GM21825 (cell line): Measurements from ENCODE around the gene FSTL4.

ENCODE experiments used
- ATAC-seq: cut with Tn5 transposase; IDR thresholded peaks from one replicate; pipeline ENCODE4 v1.9.1; 2021; ENCODE audit warnings: mild to moderate bottlenecking, moderate library complexity; ENCODE audit not compliant: unreplicated experiment

The FSTL4 gene

DNA sequence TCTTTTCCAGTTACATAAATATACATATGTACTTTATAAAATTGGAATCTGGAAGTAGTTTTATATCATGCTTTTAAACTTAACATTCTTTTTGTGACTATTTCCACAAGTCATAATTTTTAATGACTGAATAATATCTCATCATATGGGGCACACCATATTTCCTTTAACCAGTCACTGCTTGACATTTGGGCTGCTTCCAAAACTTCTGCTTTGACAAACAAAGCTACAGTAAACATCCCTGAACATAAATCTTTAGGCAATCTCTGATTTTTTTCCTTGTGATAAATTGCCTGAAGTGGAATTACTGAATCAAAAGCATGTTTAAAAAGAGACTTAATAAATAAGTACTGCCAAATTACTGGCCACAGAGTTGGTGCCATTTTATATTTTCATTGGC, 178.0 kb downstream of the FSTL4 start:
- no peak for ATAC-seq

- ATAC-seq = no peak
These were observed 178.7 kb downstream of the FSTL4 start for GRCh38 chr5:133433641-133434040.

DNA sequence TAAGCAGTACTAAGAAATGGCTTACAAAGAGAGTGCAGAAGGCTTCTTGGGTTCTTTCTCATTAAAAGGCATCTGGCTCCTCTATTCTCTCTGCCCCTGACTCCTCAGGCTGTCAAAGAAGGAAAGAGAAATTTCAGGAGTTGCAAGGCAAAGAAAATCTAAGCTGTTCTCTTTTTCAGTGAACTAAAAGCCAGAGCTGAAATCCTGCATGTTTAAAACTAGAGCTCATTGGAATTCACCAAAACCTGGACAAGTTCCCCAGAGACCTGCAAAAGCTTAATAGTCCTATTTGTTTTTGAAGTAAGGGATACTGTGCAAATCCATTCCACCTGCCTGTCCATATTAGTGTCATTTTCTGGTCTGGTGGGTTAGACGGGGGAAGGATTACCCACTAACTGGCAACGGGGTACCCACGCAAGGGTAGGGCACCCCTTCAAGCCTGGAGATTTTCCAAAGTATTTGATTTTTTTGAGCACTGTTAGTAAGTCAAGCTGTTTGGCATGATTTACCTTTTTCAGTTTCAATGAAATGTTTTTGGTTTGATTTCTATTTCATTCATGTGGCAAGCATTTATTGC, 179.3 kb downstream of the FSTL4 start:
- ATAC-seq = no peak

DNA sequence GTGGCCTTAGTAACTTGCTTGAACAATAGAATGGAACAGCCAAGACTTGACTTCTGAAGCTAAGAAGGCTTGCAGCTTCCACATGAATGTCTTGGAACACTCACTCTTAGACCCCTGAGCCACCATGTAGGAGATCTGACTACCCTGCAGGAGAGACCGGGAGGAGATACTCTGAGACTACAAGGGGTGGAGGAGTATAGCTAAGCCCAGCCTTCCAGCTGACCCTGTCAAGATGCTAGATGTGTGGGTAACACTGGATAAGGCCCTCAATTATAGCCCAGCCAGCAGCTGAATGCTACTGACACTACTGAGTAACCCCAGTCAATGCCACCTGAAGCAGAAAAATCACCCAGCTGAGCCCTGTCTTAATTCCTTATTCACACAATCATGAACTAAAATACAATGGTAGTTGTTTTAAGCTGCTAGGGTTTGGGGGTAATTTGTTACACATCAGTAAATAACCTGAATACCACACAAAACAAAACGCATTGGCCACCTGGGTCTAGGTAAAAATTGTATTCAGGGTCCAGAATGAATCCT, 180.9 kb downstream of the FSTL4 start:
- ATAC-seq = no peak

DNA sequence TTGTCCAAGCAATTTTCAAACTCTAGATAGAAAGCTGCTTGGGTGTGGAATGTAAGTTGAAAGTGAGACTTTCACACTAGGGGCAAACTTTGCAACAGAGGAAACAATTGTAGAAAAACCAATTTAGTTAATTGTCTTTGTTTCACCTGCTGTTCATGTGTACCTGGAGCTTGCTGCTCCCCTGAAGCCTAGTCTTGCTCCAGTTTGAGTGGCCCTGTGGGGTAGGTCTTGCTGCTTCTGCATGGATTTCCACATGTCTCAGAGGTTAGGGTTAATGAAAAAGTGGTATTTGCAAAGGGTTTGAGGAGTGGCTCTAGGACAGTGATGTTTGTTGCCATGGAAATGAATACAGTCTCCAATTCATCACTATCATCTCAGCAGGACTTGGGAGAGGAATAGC, 182.2 kb downstream of the FSTL4 start:
- no peak for ATAC-seq

- no peak for ATAC-seq
These were observed 183.3 kb downstream of the FSTL4 start for GRCh38 chr5:133429046-133429445.

GRCh38 chr5:133428072-133428660, 184.2 kb downstream of the FSTL4 start:
- no peak for ATAC-seq

- no peak for ATAC-seq
These were observed 185.1 kb downstream of the FSTL4 start for GRCh38 chr5:133427121-133427777.

GRCh38 chr5:133426264-133426663, 186.1 kb downstream of the FSTL4 start:
- ATAC-seq = no peak

DNA sequence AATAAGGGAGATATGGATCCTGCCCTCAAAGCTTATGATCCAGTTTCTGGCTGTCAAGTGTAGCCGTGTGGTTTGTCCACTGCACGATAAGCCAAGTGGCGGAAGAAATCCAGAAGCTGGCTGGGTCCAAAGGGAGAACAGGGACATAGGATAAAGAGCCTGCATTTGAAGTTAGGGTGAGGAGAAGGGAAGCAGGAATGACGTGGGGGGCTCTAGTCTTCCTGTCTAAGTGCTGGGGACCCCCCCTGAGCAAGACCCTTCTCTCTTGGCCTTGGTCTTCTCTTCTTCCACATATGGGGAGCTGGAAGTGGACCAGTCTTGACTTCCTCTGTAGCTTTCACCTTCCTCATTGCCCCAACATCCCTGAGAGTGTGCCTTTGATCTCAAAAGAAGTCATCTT, 186.6 kb downstream of the FSTL4 start:
- no peak for ATAC-seq

DNA sequence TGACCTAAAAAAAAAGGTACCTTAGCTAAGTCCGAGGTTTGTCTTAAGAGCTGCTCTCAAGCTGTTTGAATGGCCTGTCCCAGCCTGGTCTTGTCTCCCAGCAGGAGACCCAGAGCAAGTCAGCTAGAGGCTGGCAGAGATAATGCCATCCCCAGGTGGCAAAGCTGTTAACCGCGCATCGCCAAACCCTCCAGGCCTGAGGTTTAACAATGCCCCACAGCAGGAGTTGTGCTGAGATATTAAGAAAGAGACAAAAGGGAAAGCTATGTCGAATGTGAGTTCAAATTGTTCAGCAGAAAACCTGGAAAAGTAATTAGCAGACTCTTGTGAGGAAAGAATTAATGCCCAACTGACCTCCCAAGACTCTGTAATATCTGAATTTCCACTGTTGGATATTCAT, 187.1 kb downstream of the FSTL4 start:
- ATAC-seq = no peak

- ATAC-seq = peak; percentile 64
These were observed 188.6 kb downstream of the FSTL4 start for GRCh38 chr5:133423618-133424282.

GRCh38 chr5:133423011-133423617, 189.2 kb downstream of the FSTL4 start:
- ATAC-seq = no peak

DNA sequence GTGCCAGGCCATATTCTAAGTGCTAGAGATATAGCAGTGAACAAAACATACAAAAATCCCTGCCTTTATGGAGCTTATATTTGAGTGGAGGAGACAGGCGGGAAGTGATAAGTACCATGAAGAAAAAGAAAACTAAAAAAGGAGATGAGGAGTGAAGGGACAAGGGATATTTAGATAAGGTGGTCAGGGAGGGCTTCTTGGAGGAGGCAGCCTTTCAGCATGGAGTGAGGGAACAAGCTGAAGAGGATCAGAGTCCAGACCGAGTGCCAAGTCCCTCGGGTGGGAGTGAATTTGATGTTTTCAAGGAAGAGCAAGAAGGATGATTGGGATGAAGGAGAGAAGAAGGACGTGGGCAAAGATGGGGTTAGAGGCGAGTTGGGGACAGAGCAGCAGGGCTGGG, 190.5 kb downstream of the FSTL4 start:
- no peak for ATAC-seq

- no peak for ATAC-seq
These were observed 190.9 kb downstream of the FSTL4 start for GRCh38 chr5:133421394-133421793.

DNA sequence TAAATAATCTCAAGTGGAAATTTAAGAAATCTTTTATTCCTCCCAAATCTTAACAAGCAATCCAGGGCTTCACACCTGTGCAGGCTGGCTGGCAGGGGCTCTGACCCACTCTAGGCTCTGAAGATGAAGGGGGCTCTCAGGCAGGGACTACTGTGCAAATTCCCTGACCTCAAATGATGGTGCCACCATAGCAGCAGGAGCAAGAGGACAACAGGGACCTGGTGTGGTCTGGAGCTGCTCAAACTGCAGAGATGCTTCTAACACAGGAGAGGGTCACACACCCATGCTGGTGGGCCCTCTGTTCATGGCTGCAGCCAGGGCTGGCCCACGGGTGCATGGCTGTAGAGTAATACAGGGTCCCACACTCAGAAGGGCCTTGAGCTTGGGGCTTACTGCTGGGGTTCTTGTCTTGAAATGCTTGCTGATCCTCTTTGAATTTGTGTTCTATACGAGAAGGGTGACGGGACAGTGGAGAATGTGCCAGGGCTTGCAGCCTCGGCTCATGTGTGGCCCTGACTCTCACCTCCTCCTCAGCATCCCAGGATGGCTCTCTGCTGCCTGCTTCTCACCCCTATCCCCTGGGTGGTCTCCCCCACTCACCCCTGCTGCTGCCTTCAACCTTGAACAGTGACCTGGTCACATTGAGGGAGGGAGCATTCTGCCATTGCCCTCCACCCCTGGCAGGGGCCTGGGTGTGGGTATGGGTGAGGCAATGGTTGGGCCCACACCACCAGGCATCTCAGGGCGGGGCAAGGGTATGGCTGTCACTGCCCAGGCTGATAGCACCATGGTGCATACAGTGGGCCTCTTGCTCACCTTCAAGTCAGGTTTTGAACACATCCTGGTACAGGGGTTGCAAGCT, 191.7 kb downstream of the FSTL4 start:
- ATAC-seq = no peak

- no peak for ATAC-seq
These were observed 196.4 kb downstream of the FSTL4 start for GRCh38 chr5:133415906-133416305.

DNA sequence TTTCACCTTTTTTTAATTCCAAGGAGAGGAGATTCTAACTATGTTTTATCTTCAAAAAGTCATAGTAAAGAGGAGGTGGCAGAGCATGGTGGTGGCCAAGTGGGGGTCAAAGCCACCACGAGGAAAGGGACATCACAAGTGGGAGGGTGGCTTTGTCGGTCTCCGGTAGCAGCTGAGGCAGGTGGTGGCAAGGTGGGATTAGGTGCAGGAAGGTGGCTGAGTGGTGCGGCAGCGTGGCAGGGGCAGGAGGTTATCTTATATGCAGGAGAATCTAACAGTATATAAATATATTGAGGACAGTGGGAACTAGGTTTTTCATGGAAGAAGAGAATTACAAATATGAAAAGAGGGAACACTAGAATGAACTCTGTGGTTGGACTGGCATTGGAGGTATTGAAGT, 196.8 kb downstream of the FSTL4 start:
- no peak for ATAC-seq

DNA sequence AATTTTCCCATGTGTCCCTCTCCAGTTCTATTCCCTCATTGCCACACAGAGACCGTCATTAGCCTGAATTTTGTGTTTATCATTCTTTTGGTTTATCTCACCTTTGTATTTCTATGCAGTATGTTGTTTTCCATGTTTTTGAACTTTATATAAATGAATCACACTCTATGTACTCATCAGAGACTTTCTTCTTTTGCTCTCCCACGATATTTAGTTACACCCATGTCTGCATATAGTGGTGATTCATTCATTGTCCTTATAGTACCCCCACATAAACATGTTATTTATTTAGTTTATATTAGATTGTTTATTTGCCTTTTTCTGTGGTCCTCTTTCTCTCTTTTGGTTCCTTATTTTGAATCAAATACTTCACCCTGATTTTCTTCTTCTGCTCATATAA, 199.7 kb downstream of the FSTL4 start:
- ATAC-seq = no peak

GRCh38 chr5:133410335-133410828, 202.0 kb downstream of the FSTL4 start:
- ATAC-seq = no peak
